ENCODE results near the gene TCP10L. TPM values are rescaled to one million over a fixed set of nuclear protein-coding genes. Genes with fewer than 3 reads are reported as not detected.
"Not testable (repeated sequence)": the region's sequence is repeated elsewhere in the genome, so short reads cannot be mapped to it uniquely, and the experiment has no call there.

TCP10L gene
- total RNA-seq, 4 donors from 2014 or later = 1.0 to 10.3 (median 2.4) TPM

- H3K9me3 ChIP-seq = peaks cover 0 to 5% (median 0%) of the 10 kb centered on the region in 4 donors
- H3K36me3 ChIP-seq = no peaks in the 10 kb centered on the region
- no peak overlapping the region for H3K4me3 ChIP-seq
- H3K4me1 ChIP-seq = peaks cover 0 to 21% (median 0%) of the 10 kb centered on the region in 4 donors
- H3K27ac ChIP-seq = no peak overlapping the region
- WGBS, 2 donors = 74 to 83% methylated on average over 2 of the region's 2 CpGs
- no peaks in the 10 kb centered on the region for H3K27me3 ChIP-seq
- TF ChIP-seq POLR2A (IDR thresholded peaks at IDR 0.05) (no peak), EP300 (IDR thresholded peaks at IDR 0.05) (no peak)
- TF ChIP-seq, protein P1, sequence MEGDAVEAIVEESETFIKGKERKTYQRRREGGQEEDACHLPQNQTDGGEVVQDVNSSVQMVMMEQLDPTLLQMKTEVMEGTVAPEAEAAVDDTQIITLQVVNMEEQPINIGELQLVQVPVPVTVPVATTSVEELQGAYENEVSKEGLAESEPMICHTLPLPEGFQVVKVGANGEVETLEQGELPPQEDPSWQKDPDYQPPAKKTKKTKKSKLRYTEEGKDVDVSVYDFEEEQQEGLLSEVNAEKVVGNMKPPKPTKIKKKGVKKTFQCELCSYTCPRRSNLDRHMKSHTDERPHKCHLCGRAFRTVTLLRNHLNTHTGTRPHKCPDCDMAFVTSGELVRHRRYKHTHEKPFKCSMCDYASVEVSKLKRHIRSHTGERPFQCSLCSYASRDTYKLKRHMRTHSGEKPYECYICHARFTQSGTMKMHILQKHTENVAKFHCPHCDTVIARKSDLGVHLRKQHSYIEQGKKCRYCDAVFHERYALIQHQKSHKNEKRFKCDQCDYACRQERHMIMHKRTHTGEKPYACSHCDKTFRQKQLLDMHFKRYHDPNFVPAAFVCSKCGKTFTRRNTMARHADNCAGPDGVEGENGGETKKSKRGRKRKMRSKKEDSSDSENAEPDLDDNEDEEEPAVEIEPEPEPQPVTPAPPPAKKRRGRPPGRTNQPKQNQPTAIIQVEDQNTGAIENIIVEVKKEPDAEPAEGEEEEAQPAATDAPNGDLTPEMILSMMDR (IDR thresholded peaks at IDR 0.05) = no peak
- DNase-seq (ENCODE audit: low spot score in 2 of 2) = no peak
Observed at GRCh38 chr21:32565856-32566465, 19.4 kb downstream of the TCP10L start.

DNA sequence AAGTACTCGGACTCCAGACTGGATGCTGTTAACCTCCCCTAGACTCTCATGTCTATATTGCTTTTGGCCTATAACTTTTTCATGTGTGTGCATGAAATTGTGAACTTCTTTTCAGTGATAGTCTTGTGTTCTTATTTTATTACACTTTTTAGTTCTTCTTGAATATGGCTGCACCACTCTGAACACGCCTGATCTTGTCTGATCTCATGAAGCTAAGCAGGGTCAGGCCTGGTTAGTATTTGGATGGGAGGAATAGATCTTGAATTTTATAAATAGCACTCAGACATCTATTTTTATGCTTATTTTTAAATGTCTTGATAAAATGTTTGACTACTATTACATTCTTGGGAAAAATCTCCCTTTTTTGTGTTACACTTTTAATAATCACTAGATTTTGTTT, 22.4 kb downstream of the TCP10L start:
- no peaks in the 10 kb centered on the region for H3K27me3 ChIP-seq
- TF ChIP-seq EP300 (IDR thresholded peaks at IDR 0.05) (no peak), POLR2A (IDR thresholded peaks at IDR 0.05) (no peak)
- TF ChIP-seq, protein P1 (IDR thresholded peaks at IDR 0.05) = no peak
- H3K27ac ChIP-seq = peak overlapping the region in 1 of 4 donors; percentile 53
- H3K36me3 ChIP-seq = no peaks in the 10 kb centered on the region
- DNase-seq (ENCODE audit: low spot score in 2 of 2) = no peak
- H3K4me3 ChIP-seq = no peak overlapping the region
- peaks cover 0 to 8% (median 0%) of the 10 kb centered on the region in 4 donors for H3K4me1 ChIP-seq
- 92% methylated on average over 2 of the region's 2 CpGs for WGBS, 2 donors
- H3K9me3 ChIP-seq = peaks cover 0 to 5% (median 0%) of the 10 kb centered on the region in 4 donors

DNA sequence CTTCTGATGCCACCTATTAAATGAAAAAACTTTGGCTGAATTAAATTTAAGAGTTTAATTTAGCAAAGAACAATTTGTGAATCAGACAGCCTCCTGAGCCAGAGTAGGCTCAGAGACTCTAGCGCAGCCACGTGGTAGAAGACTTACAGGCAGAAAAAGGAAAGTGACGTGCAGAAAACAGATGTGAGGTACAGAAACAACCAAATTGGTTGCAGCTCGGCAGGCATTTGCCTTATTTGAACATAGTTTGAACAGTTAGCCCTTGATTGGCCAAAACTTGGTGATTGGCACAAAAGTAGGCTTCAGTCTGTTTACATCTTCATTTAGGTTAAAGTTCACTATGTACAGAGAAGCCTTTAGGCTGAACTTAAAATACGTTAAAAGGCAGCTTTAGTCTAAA, 22.9 kb downstream of the TCP10L start:
- peaks cover 0 to 8% (median 0%) of the 10 kb centered on the region in 4 donors for H3K4me1 ChIP-seq
- no peaks in the 10 kb centered on the region for H3K27me3 ChIP-seq
- peak in 1 of 2 donors; percentile 58 for DNase-seq (ENCODE audit: low spot score in 2 of 2)
- WGBS, 2 donors = 54% methylated on average over 5 of the region's 5 CpGs
- TF ChIP-seq, protein P1 (IDR thresholded peaks at IDR 0.05) = peak in 2 of 5 experiments; percentile 33 to 57
- no peak for TF ChIP-seq POLR2A (IDR thresholded peaks at IDR 0.05)
- H3K36me3 ChIP-seq = no peaks in the 10 kb centered on the region
- peaks cover 0 to 5% (median 0%) of the 10 kb centered on the region in 4 donors for H3K9me3 ChIP-seq
- peak overlapping the region in 1 of 4 donors; percentile 53 for H3K27ac ChIP-seq
- H3K4me3 ChIP-seq = no peak overlapping the region

GRCh38 chr21:32561476-32561875, 23.8 kb downstream of the TCP10L start:
- WGBS, 2 donors = 73 to 78% methylated on average over 1 of the region's 1 CpG
- not testable (repeated sequence) for H3K9me3 ChIP-seq; H3K36me3 ChIP-seq; DNase-seq (ENCODE audit: low spot score in 2 of 2); H3K27ac ChIP-seq; H3K4me1 ChIP-seq; H3K27me3 ChIP-seq; H3K4me3 ChIP-seq

- H3K27me3 ChIP-seq = no peaks in the 10 kb centered on the region
- H3K9me3 ChIP-seq = peaks cover 0 to 5% (median 0%) of the 10 kb centered on the region in 4 donors
- 89 to 93% methylated on average over 3 of the region's 3 CpGs for WGBS, 2 donors
- no peaks in the 10 kb centered on the region for H3K36me3 ChIP-seq
- H3K4me1 ChIP-seq = peaks cover 0 to 8% (median 0%) of the 10 kb centered on the region in 4 donors
- TF ChIP-seq, protein P1 (IDR thresholded peaks at IDR 0.05) = no peak
- TF ChIP-seq EP300 (IDR thresholded peaks at IDR 0.05) = no peak
- TF ChIP-seq POLR2A (IDR thresholded peaks at IDR 0.05) = no peak
- DNase-seq (ENCODE audit: low spot score in 2 of 2) = no peak
- H3K27ac ChIP-seq = no peak overlapping the region
- H3K4me3 ChIP-seq = no peak overlapping the region
Observed at GRCh38 chr21:32560896-32561295, 24.4 kb downstream of the TCP10L start.

Data from tibial nerve (tissue), 4 donors.